A673 (cell line): ENCODE data around the gene ADAT3. TPM values are rescaled to one million over a fixed set of nuclear protein-coding genes. Genes with fewer than 3 reads are reported as not detected.

Experiments used
- BruUV-seq: library from RNA; stranded (reverse); fragments of 400-500 nt; replicated peaks from 2 replicates; lab custom pipeline; 2021; lab: Mats Ljungman, UMichigan
- CTCF ChIA-PET: fragments of 300-600 bp; sonication (Branson Sonifier 250); formaldehyde crosslinking; loops from one replicate; lab custom pipeline; 2022; ENCODE audit warnings: antibody characterized with exemption; lab: Charles Lee
- POLR2A ChIA-PET: fragments of 300-600 bp; sonication (Branson Sonifier 250); formaldehyde crosslinking; loops from one replicate; lab custom pipeline; 2022; ENCODE audit warnings: antibody characterized with exemption; ENCODE audit not compliant: low non-redundant PET; lab: Charles Lee
- DNase-seq: peaks from one replicate; pipeline ENCODE4 v3.0.0-alpha.2; 2015; ENCODE audit warnings: low spot score
- H3K27ac ChIP-seq: fragments of 200-600 bp; sonication (generic); 2 replicates; pipeline ENCODE4 v1.5.1; 2016; ENCODE audit warnings: mixed run types, low read depth, mild to moderate bottlenecking, mixed read lengths, antibody characterized with exemption, low read length; ENCODE audit not compliant: poor library complexity, severe bottlenecking
- H3K27me3 ChIP-seq: fragments of 200-600 bp; sonication (generic); replicated peaks from 2 replicates; pipeline ENCODE4 v1.6.1; 2017; ENCODE audit warnings: mixed run types, low read depth, mild to moderate bottlenecking, mixed read lengths, antibody characterized with exemption, low read length; ENCODE audit not compliant: insufficient read depth, poor library complexity
- H3K36me3 ChIP-seq: fragments of 200-600 bp; sonication (generic); 2 replicates; pipeline ENCODE4 v1.6.1; 2016; ENCODE audit warnings: mixed run types, mild to moderate bottlenecking, mixed read lengths, antibody characterized with exemption, low read length; ENCODE audit not compliant: insufficient read depth, poor library complexity, severe bottlenecking
- H3K4me1 ChIP-seq: fragments of 200-600 bp; sonication (generic); 2 replicates; pipeline ENCODE4 v1.6.1; 2017; ENCODE audit warnings: mixed run types, mild to moderate bottlenecking, mixed read lengths, antibody characterized with exemption, low read length; ENCODE audit not compliant: insufficient read depth, poor library complexity, severe bottlenecking
- H3K4me3 ChIP-seq: fragments of 200-600 bp; sonication (generic); 2 replicates; pipeline ENCODE4 v1.5.1; 2016; ENCODE audit warnings: low read depth, mixed run types, mild to moderate bottlenecking, mixed read lengths, low read length; ENCODE audit not compliant: poor library complexity, severe bottlenecking
- H3K9me3 ChIP-seq: fragments of 200-600 bp; sonication (generic); 2 replicates; pipeline ENCODE4 v1.6.1; 2016; ENCODE audit warnings: mixed run types, low read depth, mild to moderate bottlenecking, mixed read lengths, antibody characterized with exemption, low read length; ENCODE audit not compliant: poor library complexity, severe bottlenecking
- CTCF ChIP-seq: fragments of 300-800, 200-600 bp; sonication (generic); conservative IDR thresholded peaks from 2 replicates; pipeline ENCODE4 v1.5.1; 2017; ENCODE audit warnings: low read depth, mild to moderate bottlenecking, antibody characterized with exemption, low read length, moderate library complexity, mixed read lengths
- EZH2 ChIP-seq: fragments of 200-600 bp; sonication (generic); IDR thresholded peaks from 2 replicates; pipeline ENCODE4 v1.6.1; 2017; ENCODE audit warnings: borderline replicate concordance, low read depth, mild to moderate bottlenecking, mixed read lengths, antibody characterized with exemption, low read length; ENCODE audit not compliant: poor library complexity, severe bottlenecking
- intact Hi-C: fragments of 100-400 bp; cut with micrococcal nuclease; formaldehyde crosslinking; loops from one replicate; pipeline ENCODE4 v1.10.0; 2022; ENCODE audit not compliant: unreplicated experiment
- total RNA-seq: library from RNA; stranded (reverse); gene quantifications from 2 replicates; pipeline ENCODE4 v1.2.3, GENCODE V29; 2021

Gene ADAT3
- total RNA-seq, 1 experiment from 2014 or later = 18.0 TPM

GRCh38 chr19:1905863-1906375, 720 bp downstream of the ADAT3 start:
- ChIA-PET POLR2A (interaction anchor here (0.6 kb wide), 1 partner anchor 18 kb away, joined by 4 read pairs; no protein-coding TSS in a partner anchor), CTCF (no interaction called here)
- peaks cover 6% of the 10 kb centered on the region for H3K36me3 ChIP-seq
- H3K9me3 ChIP-seq = no peaks in the 10 kb centered on the region
- H3K4me1 ChIP-seq = peaks cover 17% of the 10 kb centered on the region
- H3K27ac ChIP-seq = peak overlapping the region; percentile 95
- H3K4me3 ChIP-seq = peak overlapping the region; percentile 77
- TF ChIP-seq EZH2 (no peak), CTCF (no peak)
- no peaks in the 10 kb centered on the region for H3K27me3 ChIP-seq
- no peak for DNase-seq
- TSS peak; percentile 63 for BruUV-seq
- intact Hi-C loops = no loop called here

GRCh38 chr19:1906985-1907562, 1.9 kb downstream of the ADAT3 start:
- Histone ChIP-seq H3K36me3 (peaks cover 6% of the 10 kb centered on the region), H3K4me1 (peaks cover 17% of the 10 kb centered on the region), H3K4me3 (no peak overlapping the region), H3K27ac (no peak overlapping the region), H3K9me3 (no peaks in the 10 kb centered on the region), H3K27me3 (no peaks in the 10 kb centered on the region)
- intact Hi-C loops = no loop called here
- no peak for DNase-seq
- TF ChIP-seq EZH2 = no peak
- no peak for TF ChIP-seq CTCF
- CTCF ChIA-PET = no interaction called here
- POLR2A ChIA-PET = no interaction called here
- no TSS peak for BruUV-seq

- intact Hi-C loops = no loop called here
- Histone ChIP-seq H3K9me3 (no peaks in the 10 kb centered on the region), H3K27ac (no peak overlapping the region), H3K4me3 (no peak overlapping the region), H3K36me3 (peaks cover 11% of the 10 kb centered on the region), H3K4me1 (peaks cover 17% of the 10 kb centered on the region), H3K27me3 (no peaks in the 10 kb centered on the region)
- ChIA-PET CTCF (no interaction called here), POLR2A (no interaction called here)
- no peak for DNase-seq
- no TSS peak for BruUV-seq
- TF ChIP-seq EZH2 (no peak), CTCF (no peak)
These were observed 2.6 kb downstream of the ADAT3 start for GRCh38 chr19:1907563-1908363.
